Measurements from ENCODE around the gene POLR2M. TPM values are rescaled to one million over a fixed set of nuclear protein-coding genes. Genes with fewer than 3 reads are reported as not detected.

Gene POLR2M
- total RNA-seq = 307 TPM

DNA sequence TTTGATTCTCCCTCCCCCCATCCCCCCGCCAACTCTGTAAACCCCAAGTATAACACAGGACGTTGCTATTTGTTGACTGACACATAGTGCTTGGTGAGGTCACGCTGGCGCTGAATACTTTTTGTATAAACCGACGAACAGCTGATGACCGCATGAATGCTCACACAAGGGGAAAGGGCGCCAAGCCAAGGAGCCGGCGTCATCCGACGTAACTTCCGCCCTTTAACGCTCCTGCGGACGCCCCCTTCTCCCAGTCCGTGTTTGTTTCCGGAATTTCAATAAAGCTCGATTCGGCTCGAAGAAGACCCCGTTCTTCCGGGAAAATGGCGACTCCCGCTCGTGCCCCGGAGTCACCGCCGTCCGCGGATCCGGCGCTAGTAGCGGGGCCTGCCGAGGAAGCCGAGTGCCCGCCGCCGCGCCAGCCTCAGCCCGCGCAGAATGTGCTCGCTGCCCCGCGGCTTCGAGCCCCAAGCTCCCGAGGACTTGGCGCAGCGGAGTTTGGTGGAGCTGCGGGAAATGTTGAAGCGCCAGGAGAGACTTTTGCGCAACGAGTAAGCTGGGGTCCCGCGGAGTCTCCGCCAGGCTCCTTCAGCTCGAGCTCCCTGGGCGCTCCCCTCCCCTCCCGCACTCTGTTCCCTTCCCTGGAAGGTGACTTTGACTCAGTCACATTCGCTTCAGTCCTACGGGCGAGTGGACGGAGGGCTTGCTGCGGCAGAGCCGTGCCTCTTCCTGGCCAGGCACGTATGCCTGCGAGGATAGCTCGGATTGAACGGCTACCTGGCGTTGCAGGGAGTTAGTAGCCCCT lies at the start of gene POLR2M:
POLR2M (plus strand) TSS at position 310 of the 805 bp plus-strand sequence; CDS start at position 439, 129 bp downstream.
- DNase-seq = peak; percentile 99

DNA sequence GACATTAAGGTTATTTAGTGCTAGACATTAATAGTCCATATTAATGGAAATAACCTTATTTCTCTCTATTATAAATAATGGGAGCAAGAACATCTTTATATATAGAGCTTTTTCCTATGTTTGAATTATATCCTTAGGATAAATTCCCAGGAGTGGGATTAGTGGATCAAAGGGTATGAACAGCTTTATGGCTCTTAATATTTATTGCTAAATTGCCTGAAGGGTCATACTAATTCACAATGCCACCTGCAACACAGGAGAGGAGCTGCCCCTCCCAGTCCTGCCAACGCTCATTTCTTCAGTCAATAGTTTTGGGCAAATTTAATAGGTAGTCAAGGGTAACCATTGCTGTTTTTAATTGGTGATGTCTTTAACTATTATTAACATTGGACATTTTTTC lies 48.9 kb upstream of the POLR2M start:
- no peak for DNase-seq

DNA sequence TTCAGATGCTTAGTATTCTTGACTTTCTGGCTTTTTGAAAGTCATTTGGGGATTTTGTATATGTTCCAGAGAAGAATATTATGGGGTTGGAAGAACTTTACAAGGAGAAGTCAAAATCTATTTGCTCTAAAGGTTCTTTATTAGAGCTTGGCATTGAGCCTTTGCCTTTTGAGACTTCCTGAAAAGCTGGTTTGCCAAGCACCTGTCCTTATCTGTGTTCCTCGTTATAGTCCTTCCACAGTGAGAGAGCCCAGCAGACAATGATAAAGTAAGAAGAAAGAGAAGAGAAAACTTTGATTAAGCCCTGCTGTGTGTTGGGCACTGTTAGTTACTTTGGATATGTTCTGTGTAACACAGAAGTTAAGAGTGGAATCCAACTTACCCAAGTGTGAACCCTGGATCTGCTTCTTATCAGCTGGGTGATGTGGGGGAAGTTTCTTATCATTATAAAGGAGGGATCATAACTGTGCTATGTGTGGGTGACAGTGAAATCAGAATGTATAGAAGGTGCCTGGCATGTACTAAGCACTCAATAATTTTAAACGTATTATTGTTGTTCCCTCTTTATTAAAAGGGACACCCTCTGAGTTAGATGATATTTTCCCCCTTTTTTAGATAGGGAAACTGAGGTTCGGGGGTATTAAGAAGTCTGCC lies 44.3 kb upstream of the POLR2M start:
- DNase-seq = no peak

DNA sequence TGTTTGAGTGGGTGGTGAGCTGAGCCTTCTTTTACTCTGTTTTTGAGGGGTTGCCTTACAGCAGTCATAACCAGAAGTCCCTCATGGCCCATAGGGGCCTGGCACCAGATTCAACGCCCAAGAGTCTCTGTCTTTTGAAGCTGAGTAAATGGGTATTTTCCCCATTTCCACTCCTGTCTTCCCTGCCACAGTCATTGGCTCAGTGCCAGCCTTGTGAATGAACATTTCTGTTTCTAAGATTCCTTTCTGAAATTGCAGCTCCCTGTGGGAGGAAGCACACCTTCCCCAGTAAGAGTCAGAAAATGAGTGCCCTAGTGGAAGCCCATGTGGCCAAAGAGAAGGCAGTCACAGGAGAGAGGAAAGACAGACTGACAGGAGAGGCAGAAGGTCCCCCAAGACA lies 43.7 kb upstream of the POLR2M start:
- no peak for DNase-seq

DNA sequence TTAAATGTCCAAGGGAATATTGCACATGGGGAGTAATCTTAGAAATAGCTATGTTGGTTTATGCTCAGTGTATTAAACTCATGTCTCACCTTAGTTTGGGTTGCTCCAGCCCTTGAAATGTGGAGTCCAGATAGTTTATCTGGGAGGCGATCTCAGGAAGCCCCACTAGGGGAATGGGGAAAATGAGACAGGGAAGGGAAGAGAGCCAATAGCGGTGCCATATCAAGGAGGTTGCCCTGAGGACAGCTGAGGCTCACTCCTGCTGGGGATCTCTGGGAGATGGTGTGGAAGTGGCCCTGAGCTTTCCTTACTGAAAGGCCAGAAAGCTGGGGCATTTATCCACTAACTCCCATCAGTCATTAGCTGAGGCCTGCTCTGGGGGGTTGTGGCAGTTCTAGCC lies 43.3 kb upstream of the POLR2M start:
- DNase-seq = no peak

DNA sequence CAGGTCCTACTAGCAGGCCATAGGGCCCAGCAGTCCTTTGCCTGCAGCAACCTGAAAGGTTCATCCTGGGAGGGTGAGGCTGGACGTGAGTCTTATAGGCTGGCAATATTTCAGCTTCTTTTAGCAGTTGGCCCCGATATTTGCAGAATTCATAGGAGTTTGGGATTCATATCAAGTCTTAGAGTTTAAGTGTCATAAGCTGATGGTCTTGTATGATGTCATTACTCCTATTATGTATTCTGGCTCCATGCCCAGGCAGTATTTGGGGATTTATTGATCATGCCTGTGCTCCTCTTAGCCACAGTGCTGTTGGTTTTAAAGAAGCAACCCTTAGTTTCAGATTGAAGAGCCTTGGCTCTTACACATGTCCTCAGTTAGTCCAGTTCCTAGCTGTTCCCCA lies 41.3 kb upstream of the POLR2M start:
- DNase-seq = no peak

DNA sequence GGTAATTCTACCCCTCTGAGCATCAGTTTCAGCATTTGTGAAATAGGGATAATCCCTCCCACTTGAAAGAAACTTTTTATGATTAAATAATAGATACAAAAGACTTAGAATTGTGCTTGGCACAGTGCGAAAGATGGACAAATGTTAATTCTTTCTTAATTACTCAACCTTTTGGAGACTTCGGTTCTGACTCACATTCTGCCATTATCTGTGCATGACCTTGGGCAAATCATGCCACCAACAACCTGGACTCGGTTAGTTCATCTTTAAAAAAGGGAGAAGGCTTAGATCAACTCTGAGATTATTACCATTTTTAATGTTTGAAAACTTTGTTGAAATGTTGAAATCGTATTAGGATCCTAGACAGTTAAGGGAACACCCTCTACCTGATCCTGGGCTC lies 40.6 kb upstream of the POLR2M start:
- no peak for DNase-seq

DNA sequence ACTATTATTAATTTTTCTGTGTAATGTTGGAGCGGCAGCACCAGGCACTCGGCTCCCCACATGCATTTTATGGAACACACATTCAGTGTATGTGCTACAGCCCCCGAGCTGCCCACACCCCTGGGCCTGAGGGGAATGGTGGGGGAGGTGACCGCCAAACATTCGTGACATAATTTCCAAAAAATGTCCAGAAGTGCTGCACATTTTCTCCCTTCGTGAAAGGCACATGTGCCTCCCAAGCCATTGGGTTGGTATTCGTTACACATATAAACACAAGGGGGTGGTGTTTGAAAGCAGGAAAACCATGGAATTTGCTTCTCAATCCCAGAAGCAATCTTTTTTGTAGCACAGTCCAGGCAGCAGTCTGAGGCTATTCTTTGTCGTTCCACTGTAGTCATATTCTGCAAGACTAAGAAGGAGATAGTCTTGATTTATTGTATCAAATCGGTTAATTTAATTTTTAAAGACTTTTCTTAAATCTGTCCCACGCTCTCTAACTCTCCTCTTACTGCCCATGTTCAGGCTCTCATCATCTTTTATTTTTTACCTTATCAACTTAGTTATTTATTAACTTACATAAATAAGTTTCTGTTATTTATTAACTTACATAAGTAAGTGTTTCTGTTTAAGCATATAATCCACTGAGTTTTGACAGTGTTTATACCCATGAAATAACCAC lies 39.2 kb upstream of the POLR2M start:
- peak; percentile 82 for DNase-seq

DNA sequence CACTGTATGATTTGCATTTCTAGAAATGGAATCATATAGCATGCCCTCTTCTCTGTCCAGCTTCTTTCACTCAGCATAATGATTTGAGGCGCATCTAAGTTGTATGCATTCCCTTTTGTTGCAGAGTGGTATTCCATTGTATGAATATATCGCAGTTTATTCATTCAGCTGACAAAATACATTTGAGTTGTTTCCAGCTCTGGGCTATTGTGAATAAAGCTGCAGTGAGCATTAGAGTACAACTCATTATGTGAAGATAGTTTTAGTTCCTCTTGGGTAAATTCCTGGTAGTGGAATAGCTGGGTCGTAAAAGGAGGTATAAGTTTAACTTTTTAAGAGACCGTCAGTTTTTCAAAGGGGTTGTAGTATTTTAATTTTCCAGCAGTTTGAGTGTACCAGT lies 38.5 kb upstream of the POLR2M start:
- DNase-seq = no peak

DNA sequence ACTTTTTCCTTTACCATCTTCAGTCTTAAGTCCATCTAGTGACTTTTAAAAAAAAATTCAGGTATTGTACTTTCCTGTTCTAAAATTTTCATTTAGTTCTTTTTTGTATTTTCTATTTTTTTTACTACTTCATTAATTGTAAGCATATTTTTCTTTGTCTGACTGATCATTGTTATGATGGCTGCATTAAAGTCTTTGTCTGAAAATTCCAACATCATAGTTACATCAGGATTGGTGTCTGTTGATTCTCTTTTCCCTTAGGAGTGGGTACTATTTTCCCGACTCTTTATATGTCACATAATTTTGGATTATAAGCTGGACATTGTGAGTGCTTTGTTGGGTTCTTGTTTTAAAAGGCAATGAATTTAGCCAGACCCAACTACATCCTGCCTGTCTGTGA lies 34.9 kb upstream of the POLR2M start:
- DNase-seq = no peak

DNA sequence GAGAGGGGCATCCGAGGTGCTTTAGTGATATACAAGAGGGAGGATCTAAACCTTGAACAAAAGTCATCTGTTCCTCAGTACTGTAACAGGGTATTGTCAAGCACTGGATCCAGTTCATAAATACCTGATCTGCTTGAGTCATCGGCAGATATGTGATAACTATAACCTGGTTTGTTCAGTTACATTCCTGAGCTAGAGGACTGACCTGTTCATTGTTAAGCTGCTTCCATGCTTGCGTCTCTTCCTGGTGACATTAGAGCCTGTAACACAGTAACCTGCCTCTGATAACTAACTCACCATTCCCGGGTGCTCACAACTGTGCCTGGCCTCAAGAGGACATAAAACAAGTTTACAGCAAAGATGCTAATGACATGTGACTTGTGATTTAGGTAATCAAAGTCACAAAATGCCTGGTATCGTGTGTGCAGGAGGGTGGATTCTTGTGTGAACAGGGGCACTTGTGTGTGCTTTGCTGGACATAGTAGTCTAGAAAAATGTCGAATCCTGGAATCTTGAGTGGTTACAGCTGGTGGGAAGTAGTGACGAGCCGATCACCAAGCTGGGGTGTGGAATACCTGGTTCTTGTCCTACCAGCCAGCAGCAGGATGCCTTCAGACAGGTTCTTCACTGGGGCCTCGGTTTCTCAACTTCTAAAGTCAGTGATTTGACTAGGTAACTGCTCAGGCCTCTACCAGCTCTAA lies 30.9 kb upstream of the POLR2M start:
- no peak for DNase-seq

DNA sequence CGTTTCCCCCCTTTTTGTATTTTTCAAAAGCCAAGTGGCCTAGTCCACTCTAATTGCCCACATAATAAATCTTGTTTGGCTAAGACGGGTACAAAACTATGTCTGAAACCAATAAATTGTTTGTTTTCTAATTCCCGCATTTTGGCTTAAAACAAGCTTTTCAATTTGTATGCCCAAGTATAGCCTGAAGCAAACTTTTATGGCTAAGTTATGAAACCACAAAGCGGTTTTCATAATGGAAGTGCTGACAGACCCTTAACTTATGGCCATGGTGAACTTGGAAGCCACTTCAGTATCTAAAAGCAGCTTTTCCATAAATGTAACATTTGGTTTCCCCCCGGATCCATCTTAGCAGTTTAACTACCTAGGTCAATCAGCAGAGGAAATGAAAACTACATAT lies 29.9 kb upstream of the POLR2M start:
- DNase-seq = no peak

DNA sequence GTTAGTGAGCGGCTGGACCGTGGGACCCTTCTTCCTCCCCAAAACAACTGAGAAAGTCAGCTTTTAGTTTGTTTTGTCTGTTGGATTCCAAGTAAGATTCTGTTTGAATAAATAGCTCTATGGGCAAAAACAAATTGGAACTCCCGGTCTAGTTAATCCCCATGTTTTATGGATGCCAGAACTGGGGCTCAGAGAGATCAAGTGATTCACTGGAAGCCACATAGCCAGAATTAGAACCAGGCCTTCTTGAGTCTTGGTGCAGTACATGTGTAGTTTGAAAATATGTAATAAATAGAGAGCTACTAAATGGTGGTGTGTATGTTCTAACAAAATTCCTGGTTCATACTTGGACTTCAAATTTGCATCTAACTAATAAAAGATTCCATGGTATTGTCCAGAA lies 29.3 kb upstream of the POLR2M start:
- no peak for DNase-seq

DNA sequence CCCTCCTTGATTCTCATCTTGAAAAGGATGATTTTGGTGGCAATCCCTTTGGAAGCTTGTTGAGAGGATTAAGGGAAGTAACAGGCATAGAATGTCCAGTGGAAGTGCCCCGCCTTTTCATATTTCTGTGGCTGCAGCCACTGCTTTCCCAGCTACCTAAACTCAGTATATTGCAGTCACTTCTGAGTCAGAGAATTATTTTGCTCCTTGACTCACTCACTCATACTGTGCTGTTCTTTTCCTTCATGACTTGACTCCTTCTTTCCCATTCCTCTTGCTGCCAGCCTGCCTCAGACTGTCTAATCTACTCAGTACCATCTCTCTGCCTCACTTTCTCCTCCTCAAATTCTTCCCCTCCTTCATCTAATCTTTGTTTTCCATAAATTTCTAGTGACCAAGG lies 26.5 kb upstream of the POLR2M start:
- no peak for DNase-seq

DNA sequence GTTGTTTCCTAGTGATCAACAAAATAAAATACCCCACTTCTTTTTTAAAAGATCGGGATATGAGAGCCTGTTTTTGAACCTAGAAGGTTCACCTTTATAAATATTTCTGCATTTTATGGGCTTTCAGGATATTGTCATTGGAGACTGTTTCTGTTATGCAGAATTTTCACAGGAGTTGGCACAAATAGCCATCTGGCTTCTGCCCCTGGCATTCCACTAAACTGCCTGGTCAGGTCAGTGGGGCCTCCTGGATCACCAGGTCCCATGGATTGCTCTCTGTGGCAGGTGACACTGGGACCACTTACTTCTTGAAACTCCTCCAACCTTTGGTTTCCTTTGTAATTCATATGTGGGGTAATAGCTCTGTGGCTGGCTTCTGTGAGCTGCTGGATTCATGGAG lies 25.5 kb upstream of the POLR2M start:
- no peak for DNase-seq

DNA sequence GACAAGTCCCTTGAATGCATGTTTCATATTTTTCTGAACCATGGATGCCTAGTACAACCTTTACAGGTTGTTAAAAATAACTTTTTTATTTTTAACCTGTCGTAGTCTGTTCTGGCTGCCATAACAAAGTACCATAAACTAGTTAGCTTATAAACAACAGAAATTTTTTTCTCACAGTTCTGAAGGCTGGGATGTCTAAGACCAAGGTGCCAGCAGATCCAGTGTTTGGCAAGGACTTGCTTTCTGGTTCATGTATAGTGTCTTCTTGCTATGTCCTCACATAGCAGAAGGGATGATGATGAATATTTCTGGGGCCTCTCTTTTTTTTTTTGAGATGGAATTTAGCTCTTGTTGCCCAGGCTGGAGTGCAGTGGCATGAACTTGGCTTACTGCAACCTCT lies 23.0 kb upstream of the POLR2M start:
- DNase-seq = no peak

DNA sequence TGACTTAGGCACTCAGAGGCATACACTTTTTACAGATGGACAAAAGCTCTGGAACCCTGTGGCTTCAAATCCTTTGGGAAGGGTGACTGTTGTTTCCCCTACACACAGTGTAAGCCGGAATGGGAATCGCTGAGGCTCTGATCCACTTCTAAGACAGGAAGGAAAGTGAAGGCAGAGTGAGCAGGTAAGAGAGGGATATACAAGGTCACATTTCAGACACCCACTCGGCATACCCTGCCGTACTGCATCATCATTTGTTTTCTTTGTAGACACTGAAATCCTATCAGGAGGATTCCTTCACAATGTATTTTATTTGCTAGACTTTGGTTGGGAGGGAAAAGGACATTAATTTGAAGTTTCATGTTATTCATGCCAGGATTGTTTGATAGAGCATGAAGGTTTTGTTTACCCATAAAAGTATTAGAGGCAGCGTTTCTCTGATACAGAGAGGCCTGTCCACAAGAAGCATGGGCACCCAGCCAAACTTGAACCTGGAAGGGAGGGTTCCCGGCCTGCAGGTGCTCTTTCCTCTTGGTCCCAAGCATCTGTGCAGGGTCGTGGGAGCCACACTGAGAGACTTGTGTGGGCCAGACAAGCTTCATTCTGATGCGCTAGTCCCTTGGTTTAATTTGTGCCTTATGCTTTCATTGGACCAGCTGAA lies 21.9 kb upstream of the POLR2M start:
- DNase-seq = no peak

DNA sequence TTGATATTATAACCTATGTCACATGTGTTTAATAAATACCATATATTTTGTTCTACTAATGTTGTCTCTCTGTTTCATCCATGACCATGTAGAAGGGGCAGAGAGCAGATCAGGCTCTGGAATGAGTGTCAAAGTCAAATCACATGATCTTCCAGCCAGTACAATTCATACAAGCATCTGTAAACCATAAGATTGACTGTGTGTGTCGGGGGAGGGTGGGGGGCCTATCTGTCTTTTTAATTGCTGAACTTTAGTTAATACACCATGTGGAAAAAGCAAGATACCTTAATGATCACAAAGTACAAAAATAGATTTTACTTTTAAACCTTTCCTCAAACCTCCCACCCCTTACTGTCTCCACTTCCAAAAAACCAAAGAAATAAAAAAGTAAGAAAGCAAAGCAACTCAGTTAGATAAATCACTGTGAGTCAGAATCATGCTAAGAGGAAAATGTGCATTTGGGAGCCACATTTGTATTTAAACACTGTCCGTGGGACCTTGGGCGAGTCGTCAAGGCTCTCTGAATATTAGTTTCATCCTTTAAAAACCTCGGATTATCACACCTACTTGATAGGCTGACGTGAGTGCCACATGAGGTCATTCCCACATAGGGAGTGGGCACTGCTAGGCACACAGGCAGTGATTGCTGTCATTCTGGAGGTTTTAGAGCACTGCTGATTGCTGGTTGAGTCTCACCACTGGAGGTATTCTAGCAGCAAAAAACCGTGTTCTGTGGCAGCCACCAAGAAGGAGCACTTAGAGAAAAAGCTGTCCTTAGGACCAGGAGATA lies 21.0 kb upstream of the POLR2M start:
- no peak for DNase-seq

DNA sequence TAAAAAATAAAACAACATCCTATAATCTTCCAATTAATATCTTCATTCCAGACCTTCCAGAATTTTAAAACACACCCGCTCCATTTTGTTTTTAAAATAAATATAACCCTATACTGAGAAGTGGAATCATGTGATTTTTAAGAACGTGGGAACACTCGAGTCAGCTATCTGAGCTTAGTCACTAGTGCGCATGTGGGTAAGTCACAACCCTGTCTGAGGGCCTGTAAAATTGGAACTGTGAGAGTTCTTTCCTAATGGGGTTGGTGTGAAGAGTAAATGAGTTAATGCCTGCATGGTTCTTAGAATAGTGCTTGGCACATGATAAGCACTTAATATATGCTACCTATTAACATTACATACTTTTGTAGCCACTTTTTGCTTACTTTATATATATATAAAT lies 19.9 kb upstream of the POLR2M start:
- no peak for DNase-seq

DNA sequence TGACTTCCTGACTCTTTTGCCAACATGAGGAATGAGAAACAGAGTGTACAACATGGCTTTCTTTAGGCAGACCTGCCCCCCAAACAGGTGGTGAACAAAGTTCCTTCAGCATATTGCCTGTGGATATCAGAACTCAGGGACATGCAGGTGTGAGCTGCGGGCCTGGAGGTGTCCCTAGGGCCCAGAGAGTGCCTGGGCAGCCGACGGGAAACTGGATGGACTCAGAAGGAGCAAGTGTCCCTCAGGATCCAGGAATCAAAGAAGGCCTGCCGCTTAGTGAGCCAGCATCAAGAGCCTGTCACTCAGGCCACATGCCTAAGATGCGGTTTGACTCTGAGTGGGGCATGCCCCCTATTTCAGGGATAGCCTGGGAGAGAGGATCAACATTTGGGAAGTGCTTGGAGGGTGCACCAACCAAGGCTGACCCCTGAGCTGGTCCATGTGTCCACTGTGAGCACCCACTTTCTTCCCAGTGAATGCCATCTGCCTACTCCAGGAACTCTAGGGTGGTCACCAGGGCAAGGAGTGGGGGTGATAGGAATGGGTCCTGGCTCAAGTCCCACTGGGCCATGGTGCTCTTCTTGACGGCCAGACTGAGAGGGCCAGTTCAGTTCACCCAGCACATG lies 16.1 kb upstream of the POLR2M start:
- no peak for DNase-seq

DNA sequence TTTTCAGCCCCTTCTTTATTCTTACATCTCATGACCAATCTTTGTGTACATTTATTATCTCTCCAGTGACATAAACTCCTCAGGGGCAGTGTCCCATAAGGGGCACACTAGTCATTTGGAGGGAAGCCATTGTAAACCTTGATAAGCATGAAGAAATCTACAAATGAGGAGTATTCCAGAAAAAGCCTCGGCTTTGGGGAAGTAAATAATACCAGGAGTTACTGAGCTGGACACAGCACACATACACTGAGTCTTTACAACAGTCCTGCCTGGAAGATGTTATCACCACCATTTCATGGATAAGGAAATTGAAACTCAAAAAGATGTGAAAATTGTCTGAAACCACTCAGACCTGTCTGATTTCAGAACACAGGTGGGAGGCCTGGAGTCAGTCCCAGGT lies 15.4 kb upstream of the POLR2M start:
- no peak for DNase-seq

All from tongue (tissue), 2 donors.